Esophagus (tissue), 2 donors: Measurements from ENCODE around the gene GATB. TPM values are rescaled to one million over a fixed set of nuclear protein-coding genes. Genes with fewer than 3 reads are reported as not detected.

Experiments used
- H3K27ac ChIP-seq, 2 donors: one replicate each; pipeline ENCODE4 v1.5.1; 2013; ENCODE audit warnings: low read depth in 2 of 2, mild to moderate bottlenecking in 2 of 2, inconsistent platforms in 1 of 2, low read length in 1 of 2, moderate library complexity in 1 of 2
- H3K27me3 ChIP-seq, 2 donors: one replicate each; pipeline ENCODE4 v1.6.1; 2013; ENCODE audit warnings: low read length in 2 of 2, control low read depth in 1 of 2, mild to moderate bottlenecking in 1 of 2; ENCODE audit not compliant: insufficient read depth in 2 of 2, control insufficient read depth in 1 of 2
- H3K36me3 ChIP-seq, 2 donors: one replicate each; pipeline ENCODE4 v1.6.1; 2013; ENCODE audit warnings: low read length in 1 of 2; ENCODE audit not compliant: control insufficient read depth in 2 of 2, insufficient read depth in 2 of 2
- H3K4me1 ChIP-seq, 2 donors: one replicate each; pipeline ENCODE4 v1.6.1; 2013; ENCODE audit warnings: low read length in 1 of 2; ENCODE audit not compliant: control insufficient read depth in 2 of 2, insufficient read depth in 2 of 2
- H3K4me3 ChIP-seq, 2 donors: one replicate each; pipeline ENCODE4 v1.5.1; 2013; ENCODE audit warnings: low read length in 2 of 2, mild to moderate bottlenecking in 2 of 2, low read depth in 1 of 2, moderate library complexity in 1 of 2
- H3K9me3 ChIP-seq, 2 donors: one replicate each; pipeline ENCODE4 v1.6.1; 2013; ENCODE audit warnings: mild to moderate bottlenecking in 2 of 2, low read depth in 1 of 2, low read length in 1 of 2, moderate library complexity in 1 of 2; ENCODE audit not compliant: control insufficient read depth in 2 of 2, insufficient read depth in 1 of 2
- WGBS, 2 donors: extraction: QIAGEN DNeasy Blood & Tissue Kit; methylation state at CpG; one replicate each; pipeline ENCODE4 v1.1.7; 2013; 5-methylcytosine and 5-hydroxymethylcytosine counted together
- polyA plus RNA-seq, 2 donors: library from polyadenylated mRNA; stranded (reverse); fragments of 200-250 nt; gene quantifications; one replicate each; pipeline ENCODE4 v1.2.3, GENCODE V29; 2013
- donor health status: healthy with polysubstance abuse.
- donor health status: Bipolar disorder and iron deficiency.

GATB gene
- 10 to 100 TPM; 18.9 to 29.4 TPM for polyA plus RNA-seq

DNA sequence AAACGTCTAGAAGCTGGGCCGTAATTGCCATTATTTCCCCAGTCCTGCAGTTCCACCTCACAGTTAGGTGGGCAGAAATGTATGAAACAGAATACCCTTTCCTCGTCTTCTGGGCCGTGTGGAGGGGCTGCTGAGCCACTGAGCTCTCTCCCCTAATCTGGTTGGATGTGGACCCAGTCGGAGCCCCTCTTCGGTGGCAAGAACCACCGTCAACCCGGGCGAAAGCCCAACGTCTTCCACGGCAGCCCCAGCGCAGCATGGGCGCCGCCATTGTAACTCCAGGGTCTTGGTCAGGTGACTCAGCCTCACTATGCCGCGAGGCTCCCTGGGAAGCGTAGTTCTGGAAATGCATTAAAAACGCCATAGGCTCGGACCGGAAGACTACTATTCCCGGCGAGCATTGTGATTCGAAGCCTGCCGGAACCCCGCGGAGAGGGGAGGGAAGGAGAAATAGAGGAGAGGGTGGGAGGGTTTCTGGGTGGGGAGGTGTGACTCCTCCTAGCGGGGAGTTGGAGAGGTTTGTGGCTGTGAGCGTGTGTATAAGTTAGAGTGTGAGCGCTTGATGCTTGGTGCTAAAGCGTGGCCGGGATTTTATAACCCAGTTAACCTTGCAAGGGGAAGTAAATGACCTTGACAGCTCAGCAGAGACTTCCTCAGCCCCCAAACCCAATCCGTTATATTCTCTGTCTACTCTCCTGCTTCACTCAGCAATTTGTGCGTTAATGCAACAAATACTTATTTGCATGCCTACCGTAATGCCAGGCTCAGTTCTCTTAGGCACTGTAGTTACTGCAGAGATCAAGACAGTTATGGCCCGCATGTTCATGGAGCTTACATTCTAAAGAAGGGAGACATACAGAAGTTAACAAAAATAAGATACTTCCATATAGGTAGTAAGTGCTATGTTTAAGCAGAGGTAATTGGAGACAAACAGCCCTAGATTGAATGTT, at the start of gene GATB:
Gene GATB (minus strand): TSS at position 296 of the 950 bp plus-strand sequence. CDS start 25 bp downstream, at position 271.
- Histone ChIP-seq H3K4me3 (peak within 1 kb of the TSS; percentile 72 to 88), H3K36me3 (no peaks in the 10 kb centered on the region), H3K27ac (peak within 1 kb of the TSS; percentile 57 to 62), H3K9me3 (no peaks in the 10 kb centered on the region), H3K4me1 (no peaks in the 10 kb centered on the region), H3K27me3 (no peaks in the 10 kb centered on the region)
- WGBS, 2 donors, result 5% methylated on average over 35 of the region's 35 CpGs

- Histone ChIP-seq H3K27ac (no peak overlapping the region), H3K36me3 (no peaks in the 10 kb centered on the region), H3K4me3 (no peak overlapping the region), H3K27me3 (no peaks in the 10 kb centered on the region), H3K4me1 (no peaks in the 10 kb centered on the region), H3K9me3 (no peaks in the 10 kb centered on the region)
- 85 to 87% methylated on average over 4 of the region's 4 CpGs for WGBS, 2 donors
Measured at GRCh38 chr4:151810476-151810875, 49.7 kb upstream of the GATB start.

- no peaks in the 10 kb centered on the region for H3K4me1 ChIP-seq
- no peaks in the 10 kb centered on the region for H3K9me3 ChIP-seq
- 87 to 93% methylated on average over 6 of the region's 6 CpGs for WGBS, 2 donors
- H3K4me3 ChIP-seq, result no peak overlapping the region
- no peak overlapping the region for H3K27ac ChIP-seq
- no peaks in the 10 kb centered on the region for H3K36me3 ChIP-seq
- H3K27me3 ChIP-seq, result no peaks in the 10 kb centered on the region
Measured at GRCh38 chr4:151809716-151810115, 48.9 kb upstream of the GATB start.

- Histone ChIP-seq H3K4me3 (no peak overlapping the region), H3K27ac (no peak overlapping the region), H3K36me3 (no peaks in the 10 kb centered on the region), H3K4me1 (no peaks in the 10 kb centered on the region), H3K27me3 (no peaks in the 10 kb centered on the region), H3K9me3 (no peaks in the 10 kb centered on the region)
- 90 to 98% methylated on average over 4 of the region's 4 CpGs for WGBS, 2 donors
Measured at GRCh38 chr4:151808542-151808941, 47.7 kb upstream of the GATB start.

GRCh38 chr4:151808120-151808529, 47.3 kb upstream of the GATB start:
- Histone ChIP-seq H3K36me3 (no peaks in the 10 kb centered on the region), H3K4me1 (no peaks in the 10 kb centered on the region), H3K9me3 (no peaks in the 10 kb centered on the region), H3K27ac (no peak overlapping the region), H3K4me3 (no peak overlapping the region), H3K27me3 (no peaks in the 10 kb centered on the region)
- 69 to 74% methylated on average over 9 of the region's 9 CpGs for WGBS, 2 donors

- Histone ChIP-seq H3K4me1 (no peaks in the 10 kb centered on the region), H3K36me3 (no peaks in the 10 kb centered on the region), H3K9me3 (no peaks in the 10 kb centered on the region), H3K4me3 (no peak overlapping the region), H3K27ac (no peak overlapping the region), H3K27me3 (no peaks in the 10 kb centered on the region)
- 50 to 51% methylated on average over 7 of the region's 7 CpGs for WGBS, 2 donors
Measured at GRCh38 chr4:151807220-151807619, 46.4 kb upstream of the GATB start.

GRCh38 chr4:151806511-151806927, 45.7 kb upstream of the GATB start:
- Histone ChIP-seq H3K27me3 (no peaks in the 10 kb centered on the region), H3K9me3 (no peaks in the 10 kb centered on the region), H3K36me3 (peaks cover 0 to under 1% of the 10 kb centered on the region in 2 donors), H3K4me1 (no peaks in the 10 kb centered on the region), H3K4me3 (no peak overlapping the region), H3K27ac (no peak overlapping the region)
- WGBS, 2 donors, result 59 to 61% methylated on average over 6 of the region's 6 CpGs

DNA sequence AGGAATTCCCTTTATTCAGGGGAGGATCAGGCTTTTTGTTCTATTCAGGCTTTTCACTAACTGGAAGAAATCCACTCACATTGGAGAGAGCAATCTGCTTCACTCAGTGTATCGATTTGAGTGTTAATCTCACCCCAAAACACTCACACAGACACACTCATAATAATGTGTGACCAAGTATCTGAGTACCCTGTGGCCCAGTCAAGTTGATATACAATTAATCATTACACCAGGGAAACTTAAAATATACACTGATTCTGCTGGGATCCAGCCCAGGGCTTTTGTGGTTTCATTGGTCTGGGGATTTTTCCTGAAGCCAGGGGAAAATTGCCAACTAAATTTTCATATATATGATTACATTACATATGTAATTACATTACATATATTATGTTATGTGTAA, 44.0 kb upstream of the GATB start:
- Histone ChIP-seq H3K4me3 (no peak overlapping the region), H3K9me3 (no peaks in the 10 kb centered on the region), H3K27me3 (no peaks in the 10 kb centered on the region), H3K4me1 (no peaks in the 10 kb centered on the region), H3K36me3 (peaks cover 0 to 3% of the 10 kb centered on the region in 2 donors), H3K27ac (no peak overlapping the region)
- 46 to 69% methylated on average over 1 of the region's 1 CpG for WGBS, 2 donors

DNA sequence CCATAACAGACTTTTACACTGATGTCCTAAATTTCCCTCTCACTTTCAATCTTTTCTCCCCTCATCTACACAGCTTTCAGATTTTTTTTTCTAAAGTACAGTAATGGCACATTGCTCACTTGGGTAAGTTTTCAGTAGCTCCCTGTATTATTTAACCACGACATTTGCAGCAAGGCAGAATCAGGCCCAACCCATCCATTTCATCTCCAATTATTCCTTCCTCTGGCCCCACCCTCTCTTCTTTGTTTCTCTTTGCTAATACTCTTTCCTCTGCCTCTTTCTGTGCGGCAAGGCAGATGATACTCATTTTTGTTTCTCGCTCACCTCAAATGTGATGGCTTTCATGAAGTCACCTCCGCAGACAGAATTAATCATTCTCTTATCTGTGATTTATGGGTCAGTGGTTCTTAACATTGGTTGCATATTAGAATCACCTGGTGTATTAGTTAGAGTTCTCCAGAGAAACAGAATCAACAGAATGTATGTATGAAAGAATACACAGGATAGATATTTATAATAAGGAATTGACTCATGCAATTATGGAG, 43.4 kb upstream of the GATB start:
- Histone ChIP-seq H3K9me3 (no peaks in the 10 kb centered on the region), H3K36me3 (peaks cover 0 to 3% of the 10 kb centered on the region in 2 donors), H3K27me3 (no peaks in the 10 kb centered on the region), H3K4me3 (no peak overlapping the region), H3K4me1 (no peaks in the 10 kb centered on the region), H3K27ac (no peak overlapping the region)
- 85 to 87% methylated on average over 4 of the region's 4 CpGs for WGBS, 2 donors
